Raji (cell line): ENCODE results near the gene TCF7L1.

ENCODE experiments used
- POLR2A ChIP-seq: IDR thresholded peaks from 2 replicates; pipeline ENCODE4 v1.6.1; 2011; ENCODE audit warnings: low read depth, low read length, control low read depth; ENCODE audit not compliant: insufficient read depth

Gene TCF7L1

DNA sequence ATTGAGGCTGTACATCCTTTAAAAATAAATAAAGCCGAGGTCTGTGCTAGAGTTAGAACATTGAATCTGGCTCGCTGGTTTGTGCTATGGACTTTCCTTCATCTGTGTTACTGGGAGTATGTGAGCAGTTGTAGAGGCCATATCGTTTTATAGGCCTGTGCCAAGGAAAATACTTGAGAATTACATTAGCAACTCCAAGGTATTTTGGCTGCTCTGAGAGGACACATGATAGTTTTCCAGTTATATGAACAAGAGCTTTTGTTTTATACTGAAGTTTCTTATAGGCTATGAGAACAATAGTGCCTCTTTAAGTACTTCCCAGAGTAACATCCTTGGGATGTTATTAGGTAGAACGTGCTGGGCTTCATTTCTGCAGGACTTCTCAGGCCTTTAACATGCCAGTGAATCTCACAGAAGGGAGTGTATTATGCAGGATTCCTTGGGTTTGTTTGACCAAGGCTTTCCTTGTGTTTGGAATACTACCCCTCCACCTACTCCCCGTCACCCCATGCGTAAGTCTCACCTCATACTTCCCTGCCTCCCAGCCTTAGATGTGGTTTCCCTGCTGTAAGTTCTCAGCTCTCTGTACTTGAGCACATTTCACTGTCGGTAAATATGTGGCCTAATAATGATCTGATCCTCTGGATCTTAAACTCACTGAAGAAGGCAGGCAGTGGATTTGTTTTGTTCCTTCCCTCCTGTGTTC, 21.0 kb downstream of the TCF7L1 start:
- TF ChIP-seq POLR2A: no peak

DNA sequence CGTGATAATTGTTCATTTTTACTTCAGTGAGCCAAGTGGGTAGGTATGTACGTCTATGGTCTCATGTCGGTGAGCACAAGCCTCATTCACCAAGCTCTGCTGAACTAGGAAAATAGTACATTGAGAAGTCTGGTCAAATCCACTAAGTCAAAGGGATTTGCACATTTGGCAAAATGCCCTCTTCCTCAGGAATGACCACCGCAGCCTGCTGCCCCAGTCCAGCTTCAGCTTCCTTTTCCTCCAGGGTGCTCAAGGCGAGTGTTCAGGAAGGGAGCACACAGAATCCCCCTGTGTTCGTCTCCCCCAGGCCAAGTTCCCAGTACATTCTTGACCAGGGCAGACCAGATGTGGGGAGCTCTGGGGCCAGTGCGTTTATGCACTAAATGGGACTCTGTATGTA, 23.0 kb downstream of the TCF7L1 start:
- TF ChIP-seq POLR2A: no peak

- TF ChIP-seq POLR2A: no peak
Measured at GRCh38 chr2:85156619-85157018, 23.4 kb downstream of the TCF7L1 start.

DNA sequence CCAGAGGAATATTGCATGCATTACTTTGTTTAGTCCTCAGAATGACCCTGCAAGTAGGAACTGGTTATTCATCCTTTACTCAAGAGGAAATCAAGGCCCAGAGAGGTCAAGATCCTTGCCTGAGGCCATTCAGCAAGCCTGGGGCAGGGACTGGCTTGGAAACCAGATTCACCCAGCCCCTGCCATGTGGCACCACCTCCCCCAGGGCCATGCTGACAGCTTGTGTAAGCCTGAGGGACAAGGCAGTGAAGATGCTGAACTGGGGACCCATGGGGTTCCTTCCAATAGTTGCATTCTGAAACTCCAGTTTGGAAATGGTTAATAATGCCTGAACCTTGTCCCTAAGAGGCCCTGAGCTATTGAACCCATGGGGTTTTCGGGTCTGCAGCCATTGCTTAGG, 24.2 kb downstream of the TCF7L1 start:
- no peak for TF ChIP-seq POLR2A

DNA sequence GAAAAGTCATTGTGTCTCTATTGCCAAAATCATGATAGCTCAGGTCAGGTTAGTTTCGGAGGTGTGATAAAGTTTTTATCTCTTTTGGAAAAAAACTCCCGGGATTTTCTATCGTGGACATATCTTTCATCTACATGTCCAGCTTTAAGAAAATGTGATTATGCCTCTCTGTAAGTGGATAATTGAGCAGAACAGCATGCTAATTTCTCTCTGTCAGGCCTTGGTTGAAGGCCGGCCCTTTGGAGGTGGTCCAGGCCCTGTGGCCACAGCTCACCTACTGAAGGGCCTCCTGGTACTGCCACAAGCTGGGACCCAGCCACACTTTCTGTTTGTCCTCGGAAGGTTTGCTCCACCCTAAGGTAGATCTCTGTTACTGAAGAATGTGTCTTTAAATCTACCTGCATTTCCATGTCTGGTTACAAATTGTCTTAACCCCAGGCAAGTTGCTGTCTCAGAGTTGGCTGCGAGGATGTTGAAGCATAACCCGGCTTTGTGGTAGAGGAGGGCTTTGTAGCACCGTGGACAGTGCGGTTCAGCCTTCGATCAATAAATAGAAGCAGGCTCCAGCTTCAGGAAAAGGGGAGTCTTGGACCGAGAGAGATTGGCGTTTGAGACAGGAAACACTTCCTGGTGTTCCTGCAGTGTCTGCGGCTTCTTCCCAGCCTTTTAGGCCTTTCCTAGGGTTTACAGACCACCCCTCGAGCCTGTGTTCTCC, 25.5 kb downstream of the TCF7L1 start:
- TF ChIP-seq POLR2A: no peak

DNA sequence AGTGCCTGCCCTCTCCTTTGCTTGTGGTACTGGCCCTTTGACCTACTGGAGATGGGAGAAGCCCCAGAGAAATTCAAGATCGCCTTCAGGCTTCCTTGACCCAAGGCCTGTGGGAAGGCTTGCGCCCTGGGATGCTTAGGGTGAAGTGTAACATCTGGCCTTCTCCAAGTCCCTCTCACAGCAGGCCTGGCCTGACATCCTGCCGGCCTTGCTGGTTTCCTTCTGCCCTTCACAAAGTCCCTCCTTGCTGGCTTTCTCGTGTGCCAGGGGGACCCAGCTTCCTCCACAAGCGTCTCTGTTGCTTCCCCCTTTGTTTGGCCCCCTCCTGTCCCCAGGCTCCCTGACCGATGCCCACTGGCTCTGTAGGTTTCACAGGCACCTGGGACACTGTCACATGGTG, 26.4 kb downstream of the TCF7L1 start:
- TF ChIP-seq POLR2A: no peak

DNA sequence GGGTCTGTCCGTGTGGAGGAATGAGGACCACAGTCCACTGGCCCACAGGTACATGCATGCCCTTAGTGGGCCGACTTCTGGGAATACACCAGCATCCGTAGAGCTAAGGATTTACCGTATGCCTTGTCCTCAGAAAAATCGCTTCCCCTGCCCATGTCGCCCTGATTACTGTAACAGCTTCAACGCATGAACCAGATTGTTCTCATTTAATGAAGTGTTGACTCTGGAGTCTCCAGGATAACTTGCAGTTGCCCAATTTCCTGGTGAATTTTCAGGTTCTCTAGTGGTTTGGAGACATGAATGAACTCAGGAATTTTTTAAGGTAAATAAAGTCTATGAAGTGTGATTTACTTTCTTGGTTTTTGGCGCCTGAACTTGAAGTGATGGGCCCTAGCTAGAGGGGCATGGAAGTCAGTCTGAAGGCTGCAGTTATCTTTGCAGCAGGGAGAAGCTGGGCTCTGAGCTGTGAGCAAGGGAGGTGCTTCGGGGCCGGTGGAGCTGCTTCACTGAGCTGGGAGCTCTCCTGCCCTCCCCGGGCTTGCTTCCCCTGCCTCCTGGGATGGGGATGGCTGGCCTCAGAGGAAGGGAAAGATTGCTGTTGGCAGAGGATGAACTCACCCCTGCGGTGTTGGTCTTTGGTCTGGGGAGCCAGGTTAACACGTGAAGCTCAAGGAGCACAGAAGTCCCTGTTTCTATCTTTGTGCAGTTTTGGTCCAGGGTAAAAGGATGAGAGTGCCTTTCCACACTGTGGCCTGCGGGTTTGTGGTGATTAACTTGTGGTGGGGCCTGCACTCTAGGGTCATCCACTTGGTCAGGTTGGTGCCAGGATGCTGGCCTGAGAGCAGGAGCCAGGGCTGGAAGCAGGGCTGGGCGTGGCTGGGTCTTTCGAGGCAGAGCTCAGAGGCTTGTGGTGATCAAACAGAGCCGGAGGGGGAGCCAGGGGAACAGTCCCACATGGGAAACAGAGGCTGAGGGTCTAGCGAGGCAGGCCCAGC, 28.1 kb downstream of the TCF7L1 start:
- TF ChIP-seq POLR2A: no peak

DNA sequence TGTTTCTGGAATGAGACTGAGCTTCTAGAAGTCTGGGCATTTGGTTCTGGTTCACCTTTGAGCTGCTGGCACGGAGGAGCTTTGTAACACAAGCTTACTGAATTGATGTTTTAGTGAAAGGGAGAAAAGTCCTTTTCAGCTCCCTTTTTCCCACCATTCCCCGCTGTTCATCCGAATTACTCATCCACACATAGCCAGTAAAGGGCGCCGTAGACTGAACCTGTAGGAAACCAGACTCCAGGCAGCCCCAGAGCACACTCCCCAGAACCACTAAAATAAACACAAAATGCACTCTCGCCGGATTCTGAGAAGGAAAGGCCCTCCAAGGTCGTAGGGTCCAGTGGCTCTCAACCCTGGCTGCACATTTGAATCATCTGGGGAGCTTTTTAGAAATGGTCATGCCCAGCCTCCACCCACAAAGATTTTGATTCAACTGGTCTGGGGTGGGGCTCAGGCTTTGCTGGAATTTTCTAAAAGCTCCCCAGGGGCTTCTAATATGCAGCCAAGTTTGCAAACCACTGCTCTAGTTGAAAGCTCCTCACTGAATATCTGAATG, 29.6 kb downstream of the TCF7L1 start:
- no peak for TF ChIP-seq POLR2A

- no peak for TF ChIP-seq POLR2A
Measured at GRCh38 chr2:85163675-85164074, 30.5 kb downstream of the TCF7L1 start.

GRCh38 chr2:85164145-85164569, 31.0 kb downstream of the TCF7L1 start:
- TF ChIP-seq POLR2A: no peak

DNA sequence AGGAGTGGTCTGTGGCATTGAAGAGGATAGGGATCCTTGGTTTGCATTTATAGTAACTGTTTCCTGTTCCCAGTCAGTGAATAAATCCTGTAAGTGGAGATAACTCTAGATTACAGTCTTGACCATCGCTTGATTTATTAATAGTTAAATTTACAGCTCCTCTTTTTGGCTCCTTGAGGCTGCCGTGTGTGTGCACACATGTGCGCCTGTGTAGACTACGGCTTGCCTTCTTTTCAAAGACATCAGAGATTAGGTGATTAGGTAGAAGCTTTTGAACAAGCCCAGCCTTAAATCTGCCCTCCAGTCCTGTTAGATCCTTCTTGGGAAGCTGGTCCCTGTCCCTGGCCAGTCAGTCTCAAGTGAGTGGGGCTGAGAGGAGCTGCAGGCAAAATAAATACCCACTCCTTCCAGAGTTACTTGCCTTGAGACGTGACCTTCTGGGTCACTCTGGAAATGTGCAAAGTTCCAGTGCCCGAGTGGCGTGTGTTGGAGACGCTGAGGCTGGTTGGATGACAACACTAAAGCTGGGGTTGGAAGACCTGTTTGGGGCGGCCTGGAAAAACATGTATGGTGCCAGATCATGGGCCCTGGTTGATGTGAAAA, 32.0 kb downstream of the TCF7L1 start:
- TF ChIP-seq POLR2A: no peak

GRCh38 chr2:85166021-85166420, 32.8 kb downstream of the TCF7L1 start:
- no peak for TF ChIP-seq POLR2A

DNA sequence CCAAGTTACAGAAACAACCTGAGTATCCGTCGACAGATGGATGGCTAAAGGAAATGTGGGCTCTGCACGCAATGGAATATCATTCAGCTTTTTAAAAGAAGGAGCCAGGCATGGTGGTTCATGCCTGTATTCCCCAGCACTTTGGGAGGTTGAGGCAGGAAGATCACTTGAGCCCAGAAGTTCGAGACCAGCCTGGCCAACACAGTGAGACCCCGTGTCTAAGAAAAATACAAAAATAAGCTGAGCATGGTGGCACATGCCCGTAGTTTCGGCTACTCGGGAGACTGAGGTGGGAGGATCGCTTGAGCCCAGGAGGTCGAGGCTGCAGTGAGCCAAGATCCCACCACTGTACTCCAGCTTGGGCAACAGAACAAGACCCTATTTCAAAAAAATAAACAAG, 34.3 kb downstream of the TCF7L1 start:
- TF ChIP-seq POLR2A: no peak

GRCh38 chr2:85168942-85169341, 35.8 kb downstream of the TCF7L1 start:
- no peak for TF ChIP-seq POLR2A

DNA sequence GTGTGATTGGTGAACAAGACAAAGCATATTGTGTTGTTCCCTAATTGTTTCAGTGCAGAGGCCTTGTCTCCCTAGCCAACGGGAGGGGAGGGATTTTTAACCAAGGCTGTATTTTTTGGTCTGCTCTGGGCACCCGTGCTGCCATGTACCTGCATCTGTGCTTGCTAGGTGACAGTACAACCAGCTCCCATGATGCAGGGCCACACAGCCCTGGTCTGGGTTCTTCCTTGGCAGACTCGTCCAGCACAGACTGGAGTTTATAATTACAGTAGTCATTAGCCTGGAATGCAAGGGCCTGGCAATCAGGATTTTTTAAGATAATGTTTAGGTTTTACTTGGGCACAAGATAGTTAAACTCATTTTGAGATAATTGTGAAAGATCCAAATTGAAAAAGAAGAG, 36.4 kb downstream of the TCF7L1 start:
- TF ChIP-seq POLR2A: no peak
